ENCODE data around the gene SLC9A9. TPM values are rescaled to one million over a fixed set of nuclear protein-coding genes. Genes with fewer than 3 reads are reported as not detected.

Gene SLC9A9
- polyA plus RNA-seq, 1 donor (not counting 4 experiments of a cell fraction or from before 2014, with no cell fraction given) = 5.2 TPM

- Histone ChIP-seq H2AFZ (ENCODE audit: control insufficient read depth, low read length) (no peak overlapping the region), H3K36me3 (ENCODE audit: control insufficient read depth in 2 of 2, extremely low read depth in 1 of 2, insufficient read depth in 2 of 2, low read length in 2 of 2) (no peaks in the 10 kb centered on the region), H3K4me1 (ENCODE audit: control insufficient read depth, extremely low read depth, insufficient read depth, low read length) (peaks cover 5% of the 10 kb centered on the region), H3K9me3 (ENCODE audit: control insufficient read depth, low read depth, low read length) (no peaks in the 10 kb centered on the region), H3K27me3 (ENCODE audit: control insufficient read depth, extremely low read depth, insufficient read depth, low read length) (no peaks in the 10 kb centered on the region), H3K9ac (ENCODE audit: control insufficient read depth, extremely low read depth, insufficient read depth, low read length) (no peak overlapping the region), H3K9me1 (ENCODE audit: control insufficient read depth, extremely low read depth, insufficient read depth, low read length) (no peaks in the 10 kb centered on the region), H3K4me3 (ENCODE audit: control insufficient read depth in 2 of 3, extremely low read depth in 1 of 3, insufficient read depth in 2 of 3, low read depth in 1 of 3, low read length in 3 of 3) (no peak overlapping the region), H4K20me1 (ENCODE audit: control insufficient read depth, extremely low read depth, insufficient read depth, low read length) (no peaks in the 10 kb centered on the region), H3K79me2 (ENCODE audit: control insufficient read depth, insufficient read depth, low read length) (no peaks in the 10 kb centered on the region), H3K27ac (ENCODE audit: control insufficient read depth, insufficient read depth, low read length) (no peak overlapping the region), H3K4me2 (ENCODE audit: control insufficient read depth, extremely low read depth, insufficient read depth, low read depth, low read length) (no peak overlapping the region)
- FAIRE-seq (no peak), DNase-seq (ENCODE audit: low read depth, low spot score) (no peak)
- TF ChIP-seq CTCF (optimal IDR thresholded peaks at IDR 0.05 in 1 of 3, IDR thresholded peaks at IDR 0.05 in 1 of 3, conservative IDR thresholded peaks at IDR 0.05 in 1 of 3; ENCODE audit: extremely low read depth in 1 of 3, insufficient read depth in 2 of 3, low read length in 3 of 3) (no peak), EZH2 (IDR thresholded peaks at IDR 0.05; ENCODE audit: low read length) (no peak)
- dilution Hi-C loops (cut with MboI; ENCODE audit: extremely low pct_ligation_motif_present, low sequenced_read_pairs) = no loop called here
Measured at GRCh38 chr3:143245692-143246091, 602.6 kb downstream of the SLC9A9 start.

GRCh38 chr3:143244516-143245063 lies 603.7 kb downstream of the SLC9A9 start:
- H3K9me3 ChIP-seq (ENCODE audit: control insufficient read depth, low read depth, low read length) = no peaks in the 10 kb centered on the region
- H3K27ac ChIP-seq (ENCODE audit: control insufficient read depth, insufficient read depth, low read length) = no peak overlapping the region
- H3K9me1 ChIP-seq (ENCODE audit: control insufficient read depth, extremely low read depth, insufficient read depth, low read length) = no peaks in the 10 kb centered on the region
- H3K27me3 ChIP-seq (ENCODE audit: control insufficient read depth, extremely low read depth, insufficient read depth, low read length) = no peaks in the 10 kb centered on the region
- H3K79me2 ChIP-seq (ENCODE audit: control insufficient read depth, insufficient read depth, low read length) = no peaks in the 10 kb centered on the region
- DNase-seq (ENCODE audit: low read depth, low spot score) (no peak), FAIRE-seq (no peak)
- no peak overlapping the region for H3K9ac ChIP-seq (ENCODE audit: control insufficient read depth, extremely low read depth, insufficient read depth, low read length)
- no peak overlapping the region for H3K4me2 ChIP-seq (ENCODE audit: control insufficient read depth, extremely low read depth, insufficient read depth, low read depth, low read length)
- H3K4me1 ChIP-seq (ENCODE audit: control insufficient read depth, extremely low read depth, insufficient read depth, low read length) = peaks cover 5% of the 10 kb centered on the region
- H4K20me1 ChIP-seq (ENCODE audit: control insufficient read depth, extremely low read depth, insufficient read depth, low read length) = no peaks in the 10 kb centered on the region
- dilution Hi-C loops (cut with MboI; ENCODE audit: extremely low pct_ligation_motif_present, low sequenced_read_pairs) = no loop called here
- no peaks in the 10 kb centered on the region for H3K36me3 ChIP-seq (ENCODE audit: control insufficient read depth in 2 of 2, extremely low read depth in 1 of 2, insufficient read depth in 2 of 2, low read length in 2 of 2)
- TF ChIP-seq CTCF (optimal IDR thresholded peaks at IDR 0.05 in 1 of 3, IDR thresholded peaks at IDR 0.05 in 1 of 3, conservative IDR thresholded peaks at IDR 0.05 in 1 of 3; ENCODE audit: extremely low read depth in 1 of 3, insufficient read depth in 2 of 3, low read length in 3 of 3) (no peak), EZH2 (IDR thresholded peaks at IDR 0.05; ENCODE audit: low read length) (no peak)
- no peak overlapping the region for H3K4me3 ChIP-seq (ENCODE audit: control insufficient read depth in 2 of 3, extremely low read depth in 1 of 3, insufficient read depth in 2 of 3, low read depth in 1 of 3, low read length in 3 of 3)
- H2AFZ ChIP-seq (ENCODE audit: control insufficient read depth, low read length) = no peak overlapping the region

Measured in keratinocyte (primary cell).